Measurements from ENCODE around the gene SAFB2. TPM values are rescaled to one million over a fixed set of nuclear protein-coding genes. Genes with fewer than 3 reads are reported as not detected.

SAFB2 gene
- polyA plus RNA-seq, 1 of the 3 experiments (the other 2 are of a cell fraction): 37.7 TPM

- H3K9ac ChIP-seq: no peak overlapping the region
- ChIA-PET CTCF (no interaction called here), POLR2A (no interaction called here)
- H3K79me2 ChIP-seq (ENCODE audit: insufficient read depth): peaks cover 100% of the 10 kb centered on the region
- no peaks in the 10 kb centered on the region for H3K9me2 ChIP-seq
- whole genome bisulfite sequencing (ENCODE audit: low lambda C conversion rate): 95% methylated on average over 5 of the region's 5 CpGs
- H3K36me3 ChIP-seq (replicated peaks in 1 of 2; ENCODE audit: control insufficient read depth in 1 of 2, insufficient read depth in 2 of 2, low read length in 1 of 2): peaks cover 20 to 47% of the 10 kb centered on the region in 2 experiments
- no peak overlapping the region for H2AFZ ChIP-seq (ENCODE audit: low read depth)
- peaks cover 92% of the 10 kb centered on the region for H4K20me1 ChIP-seq (ENCODE audit: insufficient read depth)
- peaks cover 5% of the 10 kb centered on the region for H3F3A ChIP-seq (replicated peaks; ENCODE audit: insufficient read depth)
- TF ChIP-seq MXI1 (IDR thresholded peaks at IDR 0.05; ENCODE audit: low read depth, low read length): no peak
- no peak overlapping the region for H3K4me3 ChIP-seq (ENCODE audit: low read depth in 2 of 2, low read length in 1 of 2)
- H3K4me2 ChIP-seq: no peak overlapping the region
- no peaks in the 10 kb centered on the region for H3K27me3 ChIP-seq (ENCODE audit: insufficient read depth)
- no peak overlapping the region for H3K27ac ChIP-seq (ENCODE audit: low read depth in 2 of 2, low read length in 1 of 2)
- no peak for DNase-seq
- peaks cover 0 to 3% of the 10 kb centered on the region in 2 experiments; a peak in 1 of 4 replicates for H3K4me1 ChIP-seq (ENCODE audit: control insufficient read depth in 1 of 2, insufficient read depth in 2 of 2, low read depth in 1 of 2, low read length in 1 of 2)
- H3K9me3 ChIP-seq: no peaks in the 10 kb centered on the region
These were observed 10.1 kb upstream of the SAFB2 start for GRCh38 chr19:5632657-5633056.

GRCh38 chr19:5632241-5632612 is 9.7 kb upstream of the SAFB2 start:
- Histone ChIP-seq H3K4me1 (ENCODE audit: control insufficient read depth in 1 of 2, insufficient read depth in 2 of 2, low read depth in 1 of 2, low read length in 1 of 2) (peaks cover 0 to 3% of the 10 kb centered on the region in 2 experiments; a peak in 1 of 4 replicates), H3K27me3 (ENCODE audit: insufficient read depth) (no peaks in the 10 kb centered on the region), H4K20me1 (ENCODE audit: insufficient read depth) (peaks cover 92% of the 10 kb centered on the region), H3K9me3 (no peaks in the 10 kb centered on the region), H3K4me2 (no peak overlapping the region), H3K79me2 (ENCODE audit: insufficient read depth) (peaks cover 100% of the 10 kb centered on the region), H3F3A (replicated peaks; ENCODE audit: insufficient read depth) (peaks cover 5% of the 10 kb centered on the region), H3K27ac (ENCODE audit: low read depth in 2 of 2, low read length in 1 of 2) (no peak overlapping the region), H3K9ac (no peak overlapping the region), H3K36me3 (replicated peaks in 1 of 2; ENCODE audit: control insufficient read depth in 1 of 2, insufficient read depth in 2 of 2, low read length in 1 of 2) (peaks cover 24 to 52% of the 10 kb centered on the region in 2 experiments), H3K9me2 (no peaks in the 10 kb centered on the region), H3K4me3 (ENCODE audit: low read depth in 2 of 2, low read length in 1 of 2) (no peak overlapping the region), H2AFZ (ENCODE audit: low read depth) (no peak overlapping the region)
- TF ChIP-seq FOSL2 (IDR thresholded peaks at IDR 0.05; ENCODE audit: borderline replicate concordance, low read depth) (no peak), FOXM1 (IDR thresholded peaks at IDR 0.05; ENCODE audit: low read depth) (no peak), JUND (IDR thresholded peaks at IDR 0.05) (no peak), RAD21 (IDR thresholded peaks at IDR 0.05; ENCODE audit: low read length) (no peak)
- ChIA-PET CTCF (no interaction called here), POLR2A (no interaction called here)
- WGBS (ENCODE audit: low lambda C conversion rate): 94% methylated on average over 4 of the region's 4 CpGs
- DNase-seq: no peak

- Histone ChIP-seq H3K4me3 (ENCODE audit: low read depth in 2 of 2, low read length in 1 of 2) (no peak overlapping the region), H3K36me3 (replicated peaks in 1 of 2; ENCODE audit: control insufficient read depth in 1 of 2, insufficient read depth in 2 of 2, low read length in 1 of 2) (peaks cover 27 to 57% of the 10 kb centered on the region in 2 experiments), H2AFZ (ENCODE audit: low read depth) (no peak overlapping the region), H3K4me2 (no peak overlapping the region), H3K79me2 (ENCODE audit: insufficient read depth) (peaks cover 100% of the 10 kb centered on the region), H3K27ac (ENCODE audit: low read depth in 2 of 2, low read length in 1 of 2) (no peak overlapping the region), H3K4me1 (ENCODE audit: control insufficient read depth in 1 of 2, insufficient read depth in 2 of 2, low read depth in 1 of 2, low read length in 1 of 2) (peaks cover 0 to 3% of the 10 kb centered on the region in 2 experiments; a peak in 1 of 4 replicates), H3F3A (replicated peaks; ENCODE audit: insufficient read depth) (peaks cover 5% of the 10 kb centered on the region), H3K9me3 (no peaks in the 10 kb centered on the region), H4K20me1 (ENCODE audit: insufficient read depth) (peaks cover 94% of the 10 kb centered on the region), H3K9me2 (no peaks in the 10 kb centered on the region), H3K27me3 (ENCODE audit: insufficient read depth) (no peaks in the 10 kb centered on the region), H3K9ac (no peak overlapping the region)
- DNase-seq: no peak
- ChIA-PET POLR2A (no interaction called here), CTCF (interaction anchor here (0.9 kb wide), 1 partner anchor 39 kb away, joined by 6 read pairs; no protein-coding TSS in a partner anchor)
- TF ChIP-seq JUND (IDR thresholded peaks at IDR 0.05): no peak
- WGBS (ENCODE audit: low lambda C conversion rate): 93% methylated on average over 9 of the region's 9 CpGs
These were observed 9.1 kb upstream of the SAFB2 start for GRCh38 chr19:5631567-5632240.
